HCT116 (cell line): ENCODE data around the gene ATP8B3. TPM values are rescaled to one million over a fixed set of nuclear protein-coding genes. Genes with fewer than 3 reads are reported as not detected.

Experiments
- ATAC-seq: fragments of 200-7000 bp; cut with Tn5 transposase; 2 replicates; pipeline ENCODE4 v1.9.1; 2020; ENCODE audit warnings: mild to moderate bottlenecking, moderate library complexity
- BruUV-seq: library from RNA; stranded (reverse); fragments of 400-500 nt; replicated peaks from 2 replicates; lab custom pipeline; 2021; lab: Mats Ljungman, UMichigan
- CTCF ChIA-PET: fragments of 300-600 bp; sonication (Branson Sonifier 250); formaldehyde crosslinking; loops from one replicate; lab custom pipeline; 2021; ENCODE audit warnings: antibody characterized with exemption; lab: Charles Lee
- POLR2A ChIA-PET: fragments of 300-600, 350-600 bp; sonication (Branson Sonifier 250); formaldehyde crosslinking; loops from one replicate; lab custom pipeline; 2021; ENCODE audit warnings: antibody characterized with exemption; lab: Charles Lee
- RAD21 ChIA-PET, 2 experiments: fragments of 300-600 bp; sonication (Branson Sonifier 250); formaldehyde crosslinking; loops; one replicate each; lab custom pipeline; 2023; ENCODE audit warnings: low total read pairs in 2 of 2; ENCODE audit not compliant: uncharacterized antibody in 2 of 2, unreplicated experiment in 2 of 2, low non-redundant PET in 1 of 2; lab: Charles Lee
- DNase-seq: peaks from one replicate; pipeline ENCODE4 v3.0.0-alpha.2; 2010; ENCODE audit warnings: low read depth, low spot score
- H2AFZ ChIP-seq: fragments of 200-600 bp; shearing (Covaris generic), sonication (generic); 2 replicates; pipeline ENCODE4 v1.6.1; 2017; ENCODE audit warnings: low read depth, mixed run types, mixed read lengths, antibody characterized with exemption, low read length; ENCODE audit not compliant: poor library complexity, severe bottlenecking
- H3K27ac ChIP-seq: 2 replicates; pipeline ENCODE4 v1.5.1; 2012; ENCODE audit warnings: low read depth, low read length
- H3K27me3 ChIP-seq: fragments of 200-600 bp; sonication (generic); 2 replicates; pipeline ENCODE4 v1.6.1; 2016; ENCODE audit warnings: mixed run types, low read length, mixed read lengths; ENCODE audit not compliant: insufficient read depth
- H3K36me3 ChIP-seq, 2 experiments: fragments of 200-500 bp in 1 of 2; fragments of 200-600 bp in 1 of 2; sonication (Bioruptor generic) in 1 of 2; sonication (generic) in 1 of 2; 2 replicates each; pipeline versions ENCODE4 v1.5.1 to v1.6.1; 2014 to 2016; ENCODE audit warnings: low read length in 2 of 2, inconsistent platforms in 1 of 2, mixed read lengths in 1 of 2, mixed run types in 1 of 2; ENCODE audit not compliant: insufficient read depth in 2 of 2, control insufficient read depth in 1 of 2
- H3K4me1 ChIP-seq, 2 experiments: fragments of 200-600 bp in 1 of 2; sonication (generic) in 1 of 2; 2 replicates each; pipeline versions ENCODE4 v1.5.1 to v1.6.1; 2012 to 2017; ENCODE audit warnings: low read length in 2 of 2, inconsistent platforms in 1 of 2, mild to moderate bottlenecking in 1 of 2, mixed read lengths in 1 of 2, mixed run types in 1 of 2, moderate library complexity in 1 of 2; ENCODE audit not compliant: insufficient read depth in 2 of 2, control insufficient read depth in 1 of 2
- H3K4me2 ChIP-seq: fragments of 200-600 bp; sonication (generic); 2 replicates; pipeline ENCODE4 v1.6.1; 2017; ENCODE audit warnings: mixed run types, low read length, mixed read lengths
- H3K4me3 ChIP-seq, 2 experiments: fragments of 200-600 bp in 1 of 2; sonication (generic) in 1 of 2; replicated peaks in 1 of 2; 2 replicates each; pipeline ENCODE4 v1.5.1; 2011 to 2016; ENCODE audit warnings: low read length in 2 of 2, control low read depth in 1 of 2, low read depth in 1 of 2, mild to moderate bottlenecking in 1 of 2, mixed read lengths in 1 of 2, mixed run types in 1 of 2
- H3K79me2 ChIP-seq: fragments of 200-600 bp; sonication (generic); 2 replicates; pipeline ENCODE4 v1.6.1; 2017; ENCODE audit warnings: mild to moderate bottlenecking, mixed run types, low read length, moderate library complexity, mixed read lengths; ENCODE audit not compliant: insufficient read depth
- H3K9ac ChIP-seq: fragments of 200-600 bp; sonication (generic); 2 replicates; pipeline ENCODE4 v1.6.1; 2016; ENCODE audit warnings: low read length, mixed read lengths
- H3K9me2 ChIP-seq: fragments of 200-600 bp; sonication (generic), shearing (Covaris generic); 2 replicates; pipeline ENCODE4 v1.6.1; 2017; ENCODE audit warnings: mixed run types, mild to moderate bottlenecking, moderate library complexity; ENCODE audit not compliant: insufficient read depth
- H3K9me3 ChIP-seq, 2 experiments: fragments of 200-500 bp in 1 of 2; fragments of 200-600 bp in 1 of 2; sonication (Bioruptor generic) in 1 of 2; sonication (generic) in 1 of 2; 2 replicates each; pipeline ENCODE4 v1.6.1; 2014 to 2017; ENCODE audit warnings: low read length in 2 of 2, mixed read lengths in 2 of 2, inconsistent platforms in 1 of 2, low read depth in 1 of 2, mild to moderate bottlenecking in 1 of 2, mixed run types in 1 of 2, moderate library complexity in 1 of 2; ENCODE audit not compliant: control insufficient read depth in 1 of 2, insufficient read depth in 1 of 2
- H4K20me1 ChIP-seq: fragments of 200-600 bp; sonication (generic), shearing (Covaris generic); 2 replicates; pipeline ENCODE4 v1.6.1; 2017; ENCODE audit warnings: mixed run types, mild to moderate bottlenecking, moderate library complexity; ENCODE audit not compliant: insufficient read depth
- CEBPB ChIP-seq: IDR thresholded peaks from 2 replicates; pipeline ENCODE4 v1.6.1; 2012; ENCODE audit warnings: low read depth
- EZH2phosphoT487 ChIP-seq: fragments of 200-600 bp; IDR thresholded peaks from 2 replicates; pipeline ENCODE4 v1.6.1; 2018; ENCODE audit warnings: antibody characterized with exemption, borderline replicate concordance
- FOSL1 ChIP-seq: IDR thresholded peaks from 2 replicates; pipeline ENCODE4 v1.6.1; 2012; ENCODE audit warnings: low read depth
- POLR2A ChIP-seq: IDR thresholded peaks from 2 replicates; pipeline ENCODE4 v1.7.0; 2011; ENCODE audit warnings: borderline replicate concordance; ENCODE audit not compliant: insufficient read depth, insufficient read length; ENCODE audit errors: extremely low read depth
- POLR2AphosphoS5 ChIP-seq: IDR thresholded peaks from 2 replicates; pipeline ENCODE4 v1.6.1; 2011; ENCODE audit warnings: mild to moderate bottlenecking, low read depth, low read length, moderate library complexity
- SIN3A ChIP-seq: IDR thresholded peaks from 2 replicates; pipeline ENCODE4 v1.6.1; 2012; ENCODE audit warnings: low read depth
- ZNF274 ChIP-seq: fragments of 200-500 bp; sonication (Bioruptor generic); IDR thresholded peaks from 2 replicates; pipeline ENCODE4 v1.6.1; 2014; ENCODE audit warnings: mild to moderate bottlenecking, low read depth, low read length, inconsistent platforms
- intact Hi-C: fragments of 100-400 bp; cut with micrococcal nuclease; formaldehyde crosslinking; loops from 2 replicates; pipeline ENCODE4 v1.10.0; 2022
- total RNA-seq: library from RNA; stranded (reverse); gene quantifications from one replicate; pipeline ENCODE4 v1.2.1, GENCODE V29; 2021; ENCODE audit not compliant: unreplicated experiment
- TF ChIP-seq, protein P1 (sequence below): IDR thresholded peaks from 2 replicates; pipeline ENCODE4 v1.6.1; 2011; ENCODE audit warnings: mild to moderate bottlenecking, low read length, moderate library complexity; ENCODE audit not compliant: insufficient replicate concordance; ENCODE audit errors: extremely low read depth
- TF ChIP-seq, protein P2 (sequence below): IDR thresholded peaks from 2 replicates; pipeline ENCODE4 v1.6.1; 2012
- TF ChIP-seq, protein P3 (sequence below): IDR thresholded peaks from 2 replicates; pipeline ENCODE4 v1.6.1; 2012

The ATP8B3 gene
- total RNA-seq, 1 experiment from 2014 or later, result 17.0 TPM

- ChIA-PET CTCF (no interaction called here), POLR2A (no interaction called here), RAD21 (no interaction called here)
- no peak overlapping the region for H2AFZ ChIP-seq
- H3K9me2 ChIP-seq, result no peaks in the 10 kb centered on the region
- BruUV-seq, result TSS peak; percentile 30
- H3K27me3 ChIP-seq, result no peaks in the 10 kb centered on the region
- H3K27ac ChIP-seq, result peak overlapping the region; percentile 22; the same call in 1 of the 2 replicates
- peaks cover 7% of the 10 kb centered on the region; the same call in 1 of the 2 replicates for H3K79me2 ChIP-seq
- intact Hi-C loops, result no loop called here
- peaks cover 4 to 7% of the 10 kb centered on the region in 2 experiments; a peak in 3 of 4 replicates for H3K4me1 ChIP-seq
- H4K20me1 ChIP-seq, result no peaks in the 10 kb centered on the region
- H3K4me3 ChIP-seq, result no peak overlapping the region
- ATAC-seq, result no peak
- H3K36me3 ChIP-seq, result peaks cover 6 to 13% of the 10 kb centered on the region in 2 experiments
- H3K4me2 ChIP-seq, result no peak overlapping the region
- no peak for DNase-seq
- no peaks in the 10 kb centered on the region for H3K9me3 ChIP-seq
- TF ChIP-seq SIN3A (no peak), CEBPB (no peak), POLR2A (no peak), FOSL1 (no peak), EZH2phosphoT487 (no peak), POLR2AphosphoS5 (no peak), ZNF274 (no peak)
- TF ChIP-seq, protein P1, sequence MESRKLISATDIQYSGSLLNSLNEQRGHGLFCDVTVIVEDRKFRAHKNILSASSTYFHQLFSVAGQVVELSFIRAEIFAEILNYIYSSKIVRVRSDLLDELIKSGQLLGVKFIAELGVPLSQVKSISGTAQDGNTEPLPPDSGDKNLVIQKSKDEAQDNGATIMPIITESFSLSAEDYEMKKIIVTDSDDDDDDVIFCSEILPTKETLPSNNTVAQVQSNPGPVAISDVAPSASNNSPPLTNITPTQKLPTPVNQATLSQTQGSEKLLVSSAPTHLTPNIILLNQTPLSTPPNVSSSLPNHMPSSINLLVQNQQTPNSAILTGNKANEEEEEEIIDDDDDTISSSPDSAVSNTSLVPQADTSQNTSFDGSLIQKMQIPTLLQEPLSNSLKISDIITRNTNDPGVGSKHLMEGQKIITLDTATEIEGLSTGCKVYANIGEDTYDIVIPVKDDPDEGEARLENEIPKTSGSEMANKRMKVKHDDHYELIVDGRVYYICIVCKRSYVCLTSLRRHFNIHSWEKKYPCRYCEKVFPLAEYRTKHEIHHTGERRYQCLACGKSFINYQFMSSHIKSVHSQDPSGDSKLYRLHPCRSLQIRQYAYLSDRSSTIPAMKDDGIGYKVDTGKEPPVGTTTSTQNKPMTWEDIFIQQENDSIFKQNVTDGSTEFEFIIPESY, result no peak
- TF ChIP-seq, protein P2, sequence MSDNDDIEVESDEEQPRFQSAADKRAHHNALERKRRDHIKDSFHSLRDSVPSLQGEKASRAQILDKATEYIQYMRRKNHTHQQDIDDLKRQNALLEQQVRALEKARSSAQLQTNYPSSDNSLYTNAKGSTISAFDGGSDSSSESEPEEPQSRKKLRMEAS, result no peak
- TF ChIP-seq, protein P3, sequence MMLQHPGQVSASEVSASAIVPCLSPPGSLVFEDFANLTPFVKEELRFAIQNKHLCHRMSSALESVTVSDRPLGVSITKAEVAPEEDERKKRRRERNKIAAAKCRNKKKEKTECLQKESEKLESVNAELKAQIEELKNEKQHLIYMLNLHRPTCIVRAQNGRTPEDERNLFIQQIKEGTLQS, result no peak
- TF ChIP-seq, all 23 proteins: peak for 0
- no peak overlapping the region for H3K9ac ChIP-seq
Observed at GRCh38 chr19:1824252-1824622, 12.2 kb upstream of the ATP8B3 start.
